ENCODE data around the gene RPS6KC1. TPM values are rescaled to one million over a fixed set of nuclear protein-coding genes. Genes with fewer than 3 reads are reported as not detected.

Gene RPS6KC1
- total RNA-seq, 1 donor from 2014 or later, result 13.0 TPM

DNA sequence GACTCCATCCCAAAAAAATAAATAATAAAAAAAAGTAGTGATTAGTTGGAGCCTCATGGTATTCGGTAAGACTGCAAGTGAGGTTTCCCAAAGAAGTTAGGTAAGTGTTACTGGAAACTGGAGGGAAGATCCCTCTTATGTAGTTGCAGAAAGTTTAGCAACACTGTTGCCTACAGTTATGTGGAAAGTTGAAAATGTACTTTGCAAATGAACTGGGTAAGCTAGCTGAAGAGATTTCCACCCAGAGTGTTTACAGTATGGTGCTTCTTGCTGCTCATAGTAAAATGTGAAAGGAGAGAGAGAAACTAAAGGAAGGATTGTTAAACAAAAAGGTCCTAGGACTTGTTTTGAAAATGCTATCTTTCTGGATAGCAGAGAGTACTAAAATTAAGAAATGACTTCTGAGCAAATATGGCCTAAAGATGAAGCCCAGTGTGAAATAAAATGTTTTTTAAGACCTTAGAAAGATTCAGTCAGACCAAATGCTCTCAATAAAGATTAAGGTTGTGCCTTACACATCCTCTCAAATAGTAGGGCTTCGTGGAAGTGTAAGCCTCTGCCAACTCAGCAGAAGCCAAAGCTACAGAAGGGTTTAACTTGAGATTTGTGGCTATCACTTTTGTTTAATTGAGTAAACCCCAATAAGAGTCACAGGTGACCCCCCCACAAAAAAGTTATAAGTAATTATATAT, 31.5 kb downstream of the RPS6KC1 start:
- H3K4me1 Mint-ChIP-seq, result no peaks in the 10 kb centered on the region
- TF ChIP-seq, protein P1, sequence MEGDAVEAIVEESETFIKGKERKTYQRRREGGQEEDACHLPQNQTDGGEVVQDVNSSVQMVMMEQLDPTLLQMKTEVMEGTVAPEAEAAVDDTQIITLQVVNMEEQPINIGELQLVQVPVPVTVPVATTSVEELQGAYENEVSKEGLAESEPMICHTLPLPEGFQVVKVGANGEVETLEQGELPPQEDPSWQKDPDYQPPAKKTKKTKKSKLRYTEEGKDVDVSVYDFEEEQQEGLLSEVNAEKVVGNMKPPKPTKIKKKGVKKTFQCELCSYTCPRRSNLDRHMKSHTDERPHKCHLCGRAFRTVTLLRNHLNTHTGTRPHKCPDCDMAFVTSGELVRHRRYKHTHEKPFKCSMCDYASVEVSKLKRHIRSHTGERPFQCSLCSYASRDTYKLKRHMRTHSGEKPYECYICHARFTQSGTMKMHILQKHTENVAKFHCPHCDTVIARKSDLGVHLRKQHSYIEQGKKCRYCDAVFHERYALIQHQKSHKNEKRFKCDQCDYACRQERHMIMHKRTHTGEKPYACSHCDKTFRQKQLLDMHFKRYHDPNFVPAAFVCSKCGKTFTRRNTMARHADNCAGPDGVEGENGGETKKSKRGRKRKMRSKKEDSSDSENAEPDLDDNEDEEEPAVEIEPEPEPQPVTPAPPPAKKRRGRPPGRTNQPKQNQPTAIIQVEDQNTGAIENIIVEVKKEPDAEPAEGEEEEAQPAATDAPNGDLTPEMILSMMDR (IDR thresholded peaks at IDR 0.05), result no peak
- ChIA-PET CTCF (no interaction called here), POLR2A (no interaction called here)
- H3K9me3 Mint-ChIP-seq, result no peaks in the 10 kb centered on the region
- no peak overlapping the region for H3K4me3 Mint-ChIP-seq
- H3K27me3 Mint-ChIP-seq, result no peaks in the 10 kb centered on the region
- ATAC-seq (ENCODE audit: low read depth) (no peak), DNase-seq (no peak)
- H3K27ac Mint-ChIP-seq, result no peak overlapping the region
- H3K36me3 Mint-ChIP-seq (ENCODE audit: low read depth), result peaks cover 53% of the 10 kb centered on the region
- intact Hi-C loops (cut with micrococcal nuclease), result no loop called here

- peaks cover 58% of the 10 kb centered on the region for H3K36me3 Mint-ChIP-seq (ENCODE audit: low read depth)
- H3K27ac Mint-ChIP-seq, result no peak overlapping the region
- POLR2A ChIA-PET, result no interaction called here
- H3K27me3 Mint-ChIP-seq, result no peaks in the 10 kb centered on the region
- intact Hi-C loops (cut with micrococcal nuclease), result no loop called here
- no peak overlapping the region for H3K4me3 Mint-ChIP-seq
- CTCF ChIA-PET, result no interaction called here
- no peaks in the 10 kb centered on the region for H3K9me3 Mint-ChIP-seq
- TF ChIP-seq, protein P1 (IDR thresholded peaks at IDR 0.05), result no peak
- no peaks in the 10 kb centered on the region for H3K4me1 Mint-ChIP-seq
- DNase-seq (no peak), ATAC-seq (ENCODE audit: low read depth) (no peak)
These were observed 32.0 kb downstream of the RPS6KC1 start for GRCh38 chr1:213083112-213083445.

- Mint-ChIP-seq H3K27ac (no peak overlapping the region), H3K4me1 (no peaks in the 10 kb centered on the region), H3K9me3 (no peaks in the 10 kb centered on the region), H3K4me3 (no peak overlapping the region), H3K36me3 (ENCODE audit: low read depth) (peaks cover 52% of the 10 kb centered on the region), H3K27me3 (no peaks in the 10 kb centered on the region)
- ATAC-seq (ENCODE audit: low read depth), result no peak
- ChIA-PET POLR2A (interaction anchor here (0.9 kb wide), 1 partner anchor 15 kb away, joined by 5 read pairs; no protein-coding TSS in a partner anchor), CTCF (no interaction called here)
- intact Hi-C loops (cut with micrococcal nuclease), result no loop called here
- no peak for DNase-seq
- TF ChIP-seq, protein P1 (IDR thresholded peaks at IDR 0.05), result no peak
These were observed 36.9 kb downstream of the RPS6KC1 start for GRCh38 chr1:213087911-213088310.

- ChIA-PET CTCF (no interaction called here), POLR2A (interaction anchor here (0.7 kb wide), 1 partner anchor 23 kb away, joined by 3 read pairs; no protein-coding TSS in a partner anchor)
- ATAC-seq (ENCODE audit: low read depth) (no peak), DNase-seq (no peak)
- H3K4me1 Mint-ChIP-seq, result no peaks in the 10 kb centered on the region
- no peak overlapping the region for H3K27ac Mint-ChIP-seq
- no peaks in the 10 kb centered on the region for H3K27me3 Mint-ChIP-seq
- peaks cover 41% of the 10 kb centered on the region for H3K36me3 Mint-ChIP-seq (ENCODE audit: low read depth)
- intact Hi-C loops (cut with micrococcal nuclease), result no loop called here
- no peaks in the 10 kb centered on the region for H3K9me3 Mint-ChIP-seq
- TF ChIP-seq, protein P1 (IDR thresholded peaks at IDR 0.05), result no peak
- H3K4me3 Mint-ChIP-seq, result no peak overlapping the region
These were observed 39.1 kb downstream of the RPS6KC1 start for GRCh38 chr1:213089924-213090677.

- Mint-ChIP-seq H3K4me3 (no peak overlapping the region), H3K27me3 (no peaks in the 10 kb centered on the region), H3K27ac (no peak overlapping the region), H3K9me3 (no peaks in the 10 kb centered on the region), H3K4me1 (no peaks in the 10 kb centered on the region), H3K36me3 (ENCODE audit: low read depth) (peaks cover 32% of the 10 kb centered on the region)
- ATAC-seq (ENCODE audit: low read depth), result no peak
- DNase-seq, result no peak
- TF ChIP-seq, protein P1 (IDR thresholded peaks at IDR 0.05), result no peak
- intact Hi-C loops (cut with micrococcal nuclease), result no loop called here
- ChIA-PET POLR2A (no interaction called here), CTCF (no interaction called here)
These were observed 43.4 kb downstream of the RPS6KC1 start for GRCh38 chr1:213094446-213094845.

All from activated B cell treated with CpG ODN at 0.5 μM for 24 hours (primary cell).